CD14-positive monocyte (primary cell): Measurements from ENCODE around the gene FLT1. TPM values are rescaled to one million over a fixed set of nuclear protein-coding genes. Genes with fewer than 3 reads are reported as not detected.

ENCODE experiments used
- DNase-seq, 3 donors: peaks; one replicate each; pipeline ENCODE4 v3.0.0-alpha.2; 2011 to 2022
- H2AFZ ChIP-seq: 2 replicates; pipeline ENCODE4 v1.6.0; 2012; ENCODE audit warnings: mild to moderate bottlenecking, low read depth, low read length, inconsistent platforms; ENCODE audit not compliant: insufficient read depth, poor library complexity, severe bottlenecking
- H3K27ac ChIP-seq, 2 donors: 1 replicate in 1 of 2; 2 replicates in 1 of 2; pipeline ENCODE4 v1.5.1; 2012 to 2013; ENCODE audit warnings: low read length in 2 of 2, control low read depth in 1 of 2, inconsistent platforms in 1 of 2, low read depth in 1 of 2, mild to moderate bottlenecking in 1 of 2
- H3K27me3 ChIP-seq, 2 donors: one replicate each; pipeline versions ENCODE4 v1.6.0 to v1.6.1; 2011 to 2013; ENCODE audit warnings: low read length in 2 of 2; ENCODE audit not compliant: control insufficient read depth in 2 of 2, insufficient read depth in 2 of 2
- H3K36me3 ChIP-seq, 2 donors: replicated peaks in 1 of 2; 1 replicate in 1 of 2; 2 replicates in 1 of 2; pipeline versions ENCODE4 v1.5.1 to v1.6.1; 2012 to 2013; ENCODE audit warnings: low read length in 2 of 2, control low read depth in 1 of 2, inconsistent platforms in 1 of 2, mild to moderate bottlenecking in 1 of 2; ENCODE audit not compliant: insufficient read depth in 2 of 2, control insufficient read depth in 1 of 2
- H3K4me1 ChIP-seq, 2 donors: 1 replicate in 1 of 2; 2 replicates in 1 of 2; pipeline versions ENCODE4 v1.5.1 to v1.6.1; 2012 to 2013; ENCODE audit warnings: low read length in 2 of 2, control low read depth in 1 of 2, inconsistent platforms in 1 of 2, mild to moderate bottlenecking in 1 of 2, moderate library complexity in 1 of 2; ENCODE audit not compliant: insufficient read depth in 2 of 2, control insufficient read depth in 1 of 2
- H3K4me2 ChIP-seq: replicated peaks from 2 replicates; pipeline ENCODE3; 2012; ENCODE audit warnings: low read length, moderate library complexity, mild to moderate bottlenecking; ENCODE audit not compliant: poor library complexity, severe bottlenecking; ENCODE audit errors: extremely low read depth
- H3K4me3 ChIP-seq, 3 experiments: fragments of 200-600 bp in 1 of 3; sonication (generic) in 1 of 3; replicated peaks in 1 of 3; 1 replicate in 2 of 3; 2 replicates in 1 of 3; pipeline ENCODE4 v1.5.1; 2011 to 2013; ENCODE audit warnings: low read length in 3 of 3, mild to moderate bottlenecking in 3 of 3, control low read depth in 2 of 3, low read depth in 2 of 3, inconsistent platforms in 1 of 3, moderate library complexity in 1 of 3
- H3K79me2 ChIP-seq: 2 replicates; pipeline ENCODE4 v1.6.0; 2012; ENCODE audit warnings: mild to moderate bottlenecking, control low read depth, inconsistent platforms, low read length, moderate library complexity; ENCODE audit not compliant: insufficient read depth
- H3K9ac ChIP-seq: 2 replicates; pipeline ENCODE4 v1.6.0; 2017; ENCODE audit warnings: low read length, mild to moderate bottlenecking; ENCODE audit not compliant: insufficient read depth, poor library complexity, severe bottlenecking
- H3K9me3 ChIP-seq, 2 donors: replicated peaks in 1 of 2; 1 replicate in 1 of 2; 2 replicates in 1 of 2; pipeline versions ENCODE4 v1.5.1 to v1.6.1; 2012 to 2013; ENCODE audit warnings: low read length in 2 of 2, control low read depth in 1 of 2; ENCODE audit not compliant: control insufficient read depth in 1 of 2, insufficient read depth in 1 of 2
- H4K20me1 ChIP-seq: 2 replicates; pipeline ENCODE4 v1.6.0; 2012; ENCODE audit warnings: mild to moderate bottlenecking, low read length, control low read depth, moderate library complexity; ENCODE audit not compliant: insufficient read depth
- H3K27ac Mint-ChIP-seq, 7 donors: one replicate each; pipeline ENCODE4 v1.8.0; 2020; ENCODE audit warnings: mild to moderate bottlenecking in 7 of 7, mixed read lengths in 7 of 7, moderate library complexity in 6 of 7, inconsistent platforms in 2 of 7
- H3K27me3 Mint-ChIP-seq, 3 donors: one replicate each; pipeline ENCODE4 v1.8.0; 2021 to 2022; ENCODE audit warnings: low read depth in 3 of 3, mild to moderate bottlenecking in 3 of 3, mixed read lengths in 3 of 3, moderate library complexity in 3 of 3, inconsistent platforms in 1 of 3
- H3K36me3 Mint-ChIP-seq, 2 donors: one replicate each; pipeline ENCODE4 v1.8.0; 2020; ENCODE audit warnings: mixed read lengths in 2 of 2, inconsistent platforms in 1 of 2, mild to moderate bottlenecking in 1 of 2
- H3K4me1 Mint-ChIP-seq: one replicate; pipeline ENCODE4 v1.8.0; 2020; ENCODE audit warnings: mild to moderate bottlenecking, mixed read lengths
- H3K4me3 Mint-ChIP-seq, 2 donors: one replicate each; pipeline ENCODE4 v1.8.0; 2020; ENCODE audit warnings: mild to moderate bottlenecking in 2 of 2, mixed read lengths in 2 of 2, moderate library complexity in 1 of 2
- H3K9me3 Mint-ChIP-seq, 7 donors: one replicate each; pipeline ENCODE4 v1.8.0; 2020 to 2022; ENCODE audit warnings: mixed read lengths in 7 of 7, mild to moderate bottlenecking in 6 of 7, moderate library complexity in 6 of 7, inconsistent platforms in 2 of 7
- WGBS: methylation state at CpG from one replicate; pipeline ENCODE4 v1.1.5; 2013; ENCODE audit warnings: missing lambda C conversion rate; ENCODE audit not compliant: insufficient coverage; 5-methylcytosine and 5-hydroxymethylcytosine counted together
- intact Hi-C, 2 donors: fragments of 100-400 bp; cut with micrococcal nuclease; formaldehyde crosslinking; loops; one replicate each; pipeline versions ENCODE4 v1.15.0 to v1.15.1; 2023
- polyA plus RNA-seq, 3 donors: library from polyadenylated mRNA; depleted of rRNA in 1 of 3; unstranded in 2 of 3; stranded (reverse) in 1 of 3; fragments of 300-500 nt in 2 of 3; fragments of >200 nt in 1 of 3; fragmentation: Illumina TruSeq in 2 of 3; gene quantifications; 1 replicate in 2 of 3; 2 replicates in 1 of 3; pipeline ENCODE4 v1.2.3, GENCODE V29; 2012 to 2021
- TF ChIP-seq, protein P1 (sequence below): fragments of 200-600 bp; IDR thresholded peaks from one replicate; pipeline ENCODE4 v1.8.0; 2022; ENCODE audit warnings: antibody characterized with exemption, mild to moderate bottlenecking

FLT1 gene
- polyA plus RNA-seq, 3 donors = 0.28 TPM; not detected in 2

DNA sequence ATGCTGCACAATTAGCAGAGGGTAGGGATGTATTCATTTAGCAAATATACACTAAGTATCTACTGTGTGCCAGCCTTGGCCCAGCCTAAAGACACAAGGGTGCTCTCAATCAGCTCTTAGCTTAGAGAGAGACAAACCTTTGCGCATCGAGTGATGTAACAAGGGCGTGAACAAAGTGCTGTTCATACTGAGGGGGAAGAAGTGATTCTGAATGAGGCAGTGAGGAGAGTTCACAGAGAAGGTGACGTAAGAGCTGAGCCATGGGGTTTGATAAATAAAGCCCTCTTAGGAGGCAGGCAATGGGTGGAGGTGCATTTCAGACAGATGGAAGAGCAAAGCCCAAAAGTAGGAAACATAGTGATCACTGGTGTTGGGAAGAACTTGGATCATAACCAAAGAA lies 68.5 kb downstream of the FLT1 start:
- H3K9me3 ChIP-seq = no peaks in the 10 kb centered on the region
- peaks cover 41% of the 10 kb centered on the region for H3K4me1 Mint-ChIP-seq
- H4K20me1 ChIP-seq = no peaks in the 10 kb centered on the region
- TF ChIP-seq, protein P1, sequence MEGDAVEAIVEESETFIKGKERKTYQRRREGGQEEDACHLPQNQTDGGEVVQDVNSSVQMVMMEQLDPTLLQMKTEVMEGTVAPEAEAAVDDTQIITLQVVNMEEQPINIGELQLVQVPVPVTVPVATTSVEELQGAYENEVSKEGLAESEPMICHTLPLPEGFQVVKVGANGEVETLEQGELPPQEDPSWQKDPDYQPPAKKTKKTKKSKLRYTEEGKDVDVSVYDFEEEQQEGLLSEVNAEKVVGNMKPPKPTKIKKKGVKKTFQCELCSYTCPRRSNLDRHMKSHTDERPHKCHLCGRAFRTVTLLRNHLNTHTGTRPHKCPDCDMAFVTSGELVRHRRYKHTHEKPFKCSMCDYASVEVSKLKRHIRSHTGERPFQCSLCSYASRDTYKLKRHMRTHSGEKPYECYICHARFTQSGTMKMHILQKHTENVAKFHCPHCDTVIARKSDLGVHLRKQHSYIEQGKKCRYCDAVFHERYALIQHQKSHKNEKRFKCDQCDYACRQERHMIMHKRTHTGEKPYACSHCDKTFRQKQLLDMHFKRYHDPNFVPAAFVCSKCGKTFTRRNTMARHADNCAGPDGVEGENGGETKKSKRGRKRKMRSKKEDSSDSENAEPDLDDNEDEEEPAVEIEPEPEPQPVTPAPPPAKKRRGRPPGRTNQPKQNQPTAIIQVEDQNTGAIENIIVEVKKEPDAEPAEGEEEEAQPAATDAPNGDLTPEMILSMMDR = no peak
- peaks cover under 1 to 5% of the 10 kb centered on the region in 2 donors for H3K27me3 ChIP-seq
- peaks cover 0 to 5% (median 3%) of the 10 kb centered on the region in 3 donors for H3K27me3 Mint-ChIP-seq
- no peaks in the 10 kb centered on the region for H3K79me2 ChIP-seq
- no peaks in the 10 kb centered on the region for H3K36me3 ChIP-seq
- H3K27ac Mint-ChIP-seq = peak overlapping the region in 1 of 7 donors; percentile 13
- no peak overlapping the region for H2AFZ ChIP-seq
- intact Hi-C loops = no loop called here
- peaks cover 33 to 44% of the 10 kb centered on the region in 2 donors for H3K4me1 ChIP-seq
- no peak overlapping the region for H3K9ac ChIP-seq
- WGBS = 76% methylated on average over 4 of the region's 4 CpGs
- H3K27ac ChIP-seq = no peak overlapping the region
- no peaks in the 10 kb centered on the region for H3K36me3 Mint-ChIP-seq
- H3K9me3 Mint-ChIP-seq = peaks cover 0 to 2% (median 0%) of the 10 kb centered on the region in 7 donors
- peak; percentile 35 to 59 (median 38) for DNase-seq
- H3K4me2 ChIP-seq = no peak overlapping the region
- H3K4me3 Mint-ChIP-seq = no peak overlapping the region
- H3K4me3 ChIP-seq = no peak overlapping the region

DNA sequence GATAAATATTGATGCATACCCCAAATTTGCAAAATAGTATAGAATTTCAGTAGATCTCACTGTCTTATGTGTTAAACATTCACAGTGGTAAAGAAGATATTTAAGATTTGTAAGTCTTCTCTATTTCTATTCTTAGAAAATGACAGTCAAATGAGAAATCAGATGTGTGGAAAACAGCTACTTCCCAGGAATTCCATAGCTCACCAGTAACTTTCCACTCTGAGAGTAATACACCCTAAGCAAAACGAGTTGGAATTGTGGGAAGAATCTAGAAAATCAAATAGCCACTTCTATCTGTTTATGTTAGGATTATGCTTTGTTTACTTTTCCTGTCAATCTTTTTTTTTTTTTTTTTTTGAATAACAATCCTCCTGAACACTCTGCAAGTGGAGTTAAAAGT lies 69.1 kb downstream of the FLT1 start:
- intact Hi-C loops = no loop called here
- no peaks in the 10 kb centered on the region for H3K36me3 Mint-ChIP-seq

More for the DNA sequence above, 69.1 kb downstream of the FLT1 start:
- H3K27ac Mint-ChIP-seq = no peak overlapping the region
- H3K9ac ChIP-seq = no peak overlapping the region
- DNase-seq = no peak
- H3K4me1 Mint-ChIP-seq = peaks cover 45% of the 10 kb centered on the region
- no peak overlapping the region for H2AFZ ChIP-seq
- no peaks in the 10 kb centered on the region for H4K20me1 ChIP-seq
- TF ChIP-seq, protein P1 = no peak
- no peaks in the 10 kb centered on the region for H3K9me3 ChIP-seq
- peaks cover 38 to 50% of the 10 kb centered on the region in 2 donors for H3K4me1 ChIP-seq
- WGBS = no CpG with 5 or more reads among the region's 1 CpG
- H3K4me3 Mint-ChIP-seq = no peak overlapping the region
- H3K27me3 ChIP-seq = peaks cover 0 to 4% of the 10 kb centered on the region in 2 donors
- no peak overlapping the region for H3K27ac ChIP-seq
- peaks cover 0 to 2% (median 0%) of the 10 kb centered on the region in 7 donors for H3K9me3 Mint-ChIP-seq
- no peaks in the 10 kb centered on the region for H3K36me3 ChIP-seq
- no peaks in the 10 kb centered on the region for H3K79me2 ChIP-seq
- H3K4me3 ChIP-seq = no peak overlapping the region
- H3K4me2 ChIP-seq = no peak overlapping the region
- peaks cover 0 to 7% (median 3%) of the 10 kb centered on the region in 3 donors for H3K27me3 Mint-ChIP-seq
